ENCODE data around the gene NOL3. TPM values are rescaled to one million over a fixed set of nuclear protein-coding genes. Genes with fewer than 3 reads are reported as not detected.

NOL3 gene
- total and polyA plus RNA-seq, 2 of the 13 experiments (the other 11 are each of a cell fraction or from before 2014, with no cell fraction given) = 5.7 to 20.5 TPM

- TF ChIP-seq, protein P1, sequence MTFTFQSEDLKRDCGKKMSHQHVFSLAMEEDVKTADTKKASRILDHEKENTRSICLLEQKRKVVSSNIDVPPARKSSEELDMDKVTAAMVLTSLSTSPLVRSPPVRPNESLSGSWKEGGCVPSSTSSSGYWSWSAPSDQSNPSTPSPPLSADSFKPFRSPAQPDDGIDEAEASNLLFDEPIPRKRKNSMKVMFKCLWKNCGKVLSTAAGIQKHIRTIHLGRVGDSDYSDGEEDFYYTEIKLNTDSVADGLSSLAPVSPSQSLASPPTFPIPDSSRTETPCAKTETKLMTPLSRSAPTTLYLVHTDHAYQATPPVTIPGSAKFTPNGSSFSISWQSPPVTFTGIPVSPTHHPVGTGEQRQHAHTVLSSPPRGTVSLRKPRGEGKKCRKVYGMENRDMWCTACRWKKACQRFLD (CRISPR knock-in tag; IDR thresholded peaks at IDR 0.05; ENCODE audit: borderline replicate concordance) = no peak
- no peak for TF ChIP-seq MEF2D (CRISPR knock-in tag; IDR thresholded peaks at IDR 0.05)
- TF ChIP-seq, protein P2, sequence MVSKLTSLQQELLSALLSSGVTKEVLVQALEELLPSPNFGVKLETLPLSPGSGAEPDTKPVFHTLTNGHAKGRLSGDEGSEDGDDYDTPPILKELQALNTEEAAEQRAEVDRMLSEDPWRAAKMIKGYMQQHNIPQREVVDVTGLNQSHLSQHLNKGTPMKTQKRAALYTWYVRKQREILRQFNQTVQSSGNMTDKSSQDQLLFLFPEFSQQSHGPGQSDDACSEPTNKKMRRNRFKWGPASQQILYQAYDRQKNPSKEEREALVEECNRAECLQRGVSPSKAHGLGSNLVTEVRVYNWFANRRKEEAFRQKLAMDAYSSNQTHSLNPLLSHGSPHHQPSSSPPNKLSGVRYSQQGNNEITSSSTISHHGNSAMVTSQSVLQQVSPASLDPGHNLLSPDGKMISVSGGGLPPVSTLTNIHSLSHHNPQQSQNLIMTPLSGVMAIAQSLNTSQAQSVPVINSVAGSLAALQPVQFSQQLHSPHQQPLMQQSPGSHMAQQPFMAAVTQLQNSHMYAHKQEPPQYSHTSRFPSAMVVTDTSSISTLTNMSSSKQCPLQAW (CRISPR knock-in tag; IDR thresholded peaks at IDR 0.05) = no peak
- no peak for TF ChIP-seq ZNF547 (CRISPR knock-in tag; IDR thresholded peaks at IDR 0.05)
- TF ChIP-seq ZNF292 (CRISPR knock-in tag; IDR thresholded peaks at IDR 0.05; ENCODE audit: borderline replicate concordance, low read depth) = peak; percentile 43; the same call in 1 of the 2 replicates
- 0 out of 2 replicates have a peak, but pooled peaks have one; percentile 30 for TF ChIP-seq ZNF605 (CRISPR knock-in tag; IDR thresholded peaks at IDR 0.05)
- TF ChIP-seq ZNF567 (CRISPR knock-in tag; IDR thresholded peaks at IDR 0.05; ENCODE audit: borderline replicate concordance) = no peak
- TF ChIP-seq NCOA2 (CRISPR knock-in tag; IDR thresholded peaks at IDR 0.05) = no peak
- no peak for TF ChIP-seq ZNF724P (CRISPR knock-in tag; IDR thresholded peaks at IDR 0.05; ENCODE audit: borderline replicate concordance)
- no peak for TF ChIP-seq ZBTB3 (CRISPR knock-in tag; IDR thresholded peaks at IDR 0.05; ENCODE audit: borderline replicate concordance, low read depth)
- TF ChIP-seq, protein P3, sequence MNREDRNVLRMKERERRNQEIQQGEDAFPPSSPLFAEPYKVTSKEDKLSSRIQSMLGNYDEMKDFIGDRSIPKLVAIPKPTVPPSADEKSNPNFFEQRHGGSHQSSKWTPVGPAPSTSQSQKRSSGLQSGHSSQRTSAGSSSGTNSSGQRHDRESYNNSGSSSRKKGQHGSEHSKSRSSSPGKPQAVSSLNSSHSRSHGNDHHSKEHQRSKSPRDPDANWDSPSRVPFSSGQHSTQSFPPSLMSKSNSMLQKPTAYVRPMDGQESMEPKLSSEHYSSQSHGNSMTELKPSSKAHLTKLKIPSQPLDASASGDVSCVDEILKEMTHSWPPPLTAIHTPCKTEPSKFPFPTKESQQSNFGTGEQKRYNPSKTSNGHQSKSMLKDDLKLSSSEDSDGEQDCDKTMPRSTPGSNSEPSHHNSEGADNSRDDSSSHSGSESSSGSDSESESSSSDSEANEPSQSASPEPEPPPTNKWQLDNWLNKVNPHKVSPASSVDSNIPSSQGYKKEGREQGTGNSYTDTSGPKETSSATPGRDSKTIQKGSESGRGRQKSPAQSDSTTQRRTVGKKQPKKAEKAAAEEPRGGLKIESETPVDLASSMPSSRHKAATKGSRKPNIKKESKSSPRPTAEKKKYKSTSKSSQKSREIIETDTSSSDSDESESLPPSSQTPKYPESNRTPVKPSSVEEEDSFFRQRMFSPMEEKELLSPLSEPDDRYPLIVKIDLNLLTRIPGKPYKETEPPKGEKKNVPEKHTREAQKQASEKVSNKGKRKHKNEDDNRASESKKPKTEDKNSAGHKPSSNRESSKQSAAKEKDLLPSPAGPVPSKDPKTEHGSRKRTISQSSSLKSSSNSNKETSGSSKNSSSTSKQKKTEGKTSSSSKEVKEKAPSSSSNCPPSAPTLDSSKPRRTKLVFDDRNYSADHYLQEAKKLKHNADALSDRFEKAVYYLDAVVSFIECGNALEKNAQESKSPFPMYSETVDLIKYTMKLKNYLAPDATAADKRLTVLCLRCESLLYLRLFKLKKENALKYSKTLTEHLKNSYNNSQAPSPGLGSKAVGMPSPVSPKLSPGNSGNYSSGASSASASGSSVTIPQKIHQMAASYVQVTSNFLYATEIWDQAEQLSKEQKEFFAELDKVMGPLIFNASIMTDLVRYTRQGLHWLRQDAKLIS (CRISPR knock-in tag; IDR thresholded peaks at IDR 0.05) = no peak
- TF ChIP-seq SIN3A (IDR thresholded peaks at IDR 0.05; ENCODE audit: borderline replicate concordance, low read depth, low read length) = no peak
- TF ChIP-seq, protein P4, sequence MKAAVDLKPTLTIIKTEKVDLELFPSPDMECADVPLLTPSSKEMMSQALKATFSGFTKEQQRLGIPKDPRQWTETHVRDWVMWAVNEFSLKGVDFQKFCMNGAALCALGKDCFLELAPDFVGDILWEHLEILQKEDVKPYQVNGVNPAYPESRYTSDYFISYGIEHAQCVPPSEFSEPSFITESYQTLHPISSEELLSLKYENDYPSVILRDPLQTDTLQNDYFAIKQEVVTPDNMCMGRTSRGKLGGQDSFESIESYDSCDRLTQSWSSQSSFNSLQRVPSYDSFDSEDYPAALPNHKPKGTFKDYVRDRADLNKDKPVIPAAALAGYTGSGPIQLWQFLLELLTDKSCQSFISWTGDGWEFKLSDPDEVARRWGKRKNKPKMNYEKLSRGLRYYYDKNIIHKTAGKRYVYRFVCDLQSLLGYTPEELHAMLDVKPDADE (CRISPR knock-in tag; IDR thresholded peaks at IDR 0.05) = no peak
- no peak for TF ChIP-seq HDAC2 (CRISPR knock-in tag; IDR thresholded peaks at IDR 0.05)
- TF ChIP-seq CEBPB (IDR thresholded peaks at IDR 0.05; ENCODE audit: borderline replicate concordance, low read depth, low read length) = no peak
- TF ChIP-seq HNRNPUL1 (IDR thresholded peaks at IDR 0.05; ENCODE audit: low read depth, low read length) = no peak
- no peak for TF ChIP-seq TFE3 (CRISPR knock-in tag; IDR thresholded peaks at IDR 0.05)
- TF ChIP-seq KLF11 (CRISPR knock-in tag; IDR thresholded peaks at IDR 0.05) = no peak
- no peak for TF ChIP-seq ZNF484 (CRISPR knock-in tag; IDR thresholded peaks at IDR 0.05; ENCODE audit: borderline replicate concordance, low read depth)
- TF ChIP-seq AKAP8 (CRISPR knock-in tag; IDR thresholded peaks at IDR 0.05) = no peak
Measured at GRCh38 chr16:67210069-67210937, 40.0 kb downstream of the NOL3 start (continued).
